Measurements from ENCODE around the gene ZIC1.
A peak's percentile ranks its signal among the peaks of the same experiment; 100 is the strongest.

ZIC1 gene

DNA sequence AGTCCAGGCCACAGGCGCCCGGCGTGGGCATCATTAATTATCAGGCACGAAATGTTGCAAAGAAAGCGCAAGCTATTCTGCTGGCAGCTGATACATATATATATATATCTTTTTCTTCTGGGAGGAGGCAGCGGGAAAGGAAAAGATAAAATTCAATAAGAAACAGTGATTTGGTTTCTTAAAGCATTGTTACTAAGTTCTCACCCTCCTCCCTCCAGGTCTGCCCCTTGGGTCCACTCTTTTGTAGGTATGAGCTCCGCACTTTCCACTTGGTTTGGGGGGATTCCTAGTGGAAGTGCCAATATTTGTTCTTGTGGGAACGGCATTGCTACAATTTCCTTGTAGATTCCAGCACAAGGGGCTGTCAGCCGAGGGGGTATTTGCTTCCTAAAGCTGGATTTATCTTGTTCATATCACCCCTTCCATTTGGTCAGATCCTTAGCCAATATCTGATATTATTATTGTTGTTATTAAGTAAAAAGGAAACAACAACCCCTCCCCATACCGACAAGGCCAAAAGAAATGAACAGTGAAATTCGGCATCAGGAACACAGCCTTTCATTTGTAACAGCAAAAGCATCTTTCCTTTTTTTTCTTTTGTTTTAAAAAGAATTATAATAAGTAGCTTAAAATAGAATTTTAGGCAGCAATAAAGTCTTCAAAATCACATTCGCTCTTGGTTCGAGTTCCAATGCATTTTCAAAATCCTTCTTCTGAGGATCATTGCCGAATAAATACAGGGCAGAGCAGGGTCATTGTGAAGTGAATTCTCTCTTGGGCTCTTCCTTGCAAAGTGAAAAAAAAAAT, 15.6 kb downstream of the ZIC1 start:
- DNase-seq, result no peak

DNA sequence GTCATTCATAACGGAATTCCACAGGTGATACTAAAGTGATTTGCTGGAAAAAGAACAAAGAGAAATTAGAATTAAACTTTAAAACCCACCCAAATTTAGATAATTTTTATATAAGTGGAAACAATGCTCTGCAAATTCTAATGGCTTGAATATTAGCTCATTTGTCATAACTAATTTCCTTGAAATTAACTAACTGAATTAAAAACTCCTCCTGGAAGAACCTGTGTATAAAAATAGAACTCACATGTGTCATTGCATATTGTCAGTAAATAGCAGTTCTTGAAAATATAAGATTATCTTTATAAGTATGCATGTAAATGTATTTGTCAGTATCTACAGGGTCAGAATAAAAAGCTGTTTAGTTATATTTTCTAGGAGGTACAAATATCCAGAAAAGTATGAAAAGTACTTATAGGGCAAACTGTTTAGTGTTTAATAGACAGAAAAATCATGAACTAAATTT, 16.3 kb downstream of the ZIC1 start:
- no peak for DNase-seq

DNA sequence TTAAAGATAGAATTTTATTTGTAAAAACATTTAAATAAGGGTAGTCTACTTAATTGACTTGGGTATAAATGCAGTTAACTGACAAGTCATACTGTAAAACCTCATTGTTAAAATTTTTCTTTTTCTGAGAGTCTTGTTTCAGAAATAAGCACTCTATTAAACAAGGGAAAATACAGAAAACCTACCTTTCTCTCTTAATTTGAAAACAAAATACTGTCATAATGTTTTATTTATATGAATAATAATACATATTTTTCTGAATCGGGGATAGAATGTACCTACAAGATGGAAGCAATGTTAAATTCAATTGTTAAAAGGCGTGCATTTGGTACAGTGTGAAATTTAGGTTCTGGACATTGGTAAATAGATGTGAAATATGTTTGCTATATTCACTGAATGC, 17.8 kb downstream of the ZIC1 start:
- DNase-seq, result no peak

DNA sequence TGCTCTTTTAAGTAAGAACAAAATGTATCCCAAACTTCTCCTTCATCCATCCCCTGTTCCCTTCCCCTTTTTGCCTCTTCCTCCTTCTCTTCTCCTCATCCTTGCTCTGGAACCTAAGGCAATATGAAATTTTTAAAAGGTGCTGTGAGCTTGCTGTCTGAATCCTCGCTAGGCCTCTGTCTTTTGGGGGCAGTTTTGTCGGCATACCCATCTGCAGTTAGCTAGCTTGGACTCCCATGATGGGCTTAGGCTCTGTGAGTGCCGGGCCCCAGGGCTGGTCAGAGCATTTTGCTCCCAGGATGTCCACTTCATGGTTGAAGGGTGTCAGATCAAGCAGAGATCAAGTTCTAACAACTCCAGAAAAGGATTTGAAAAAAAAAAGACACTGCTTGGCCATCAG, 18.6 kb downstream of the ZIC1 start:
- DNase-seq, result no peak

DNA sequence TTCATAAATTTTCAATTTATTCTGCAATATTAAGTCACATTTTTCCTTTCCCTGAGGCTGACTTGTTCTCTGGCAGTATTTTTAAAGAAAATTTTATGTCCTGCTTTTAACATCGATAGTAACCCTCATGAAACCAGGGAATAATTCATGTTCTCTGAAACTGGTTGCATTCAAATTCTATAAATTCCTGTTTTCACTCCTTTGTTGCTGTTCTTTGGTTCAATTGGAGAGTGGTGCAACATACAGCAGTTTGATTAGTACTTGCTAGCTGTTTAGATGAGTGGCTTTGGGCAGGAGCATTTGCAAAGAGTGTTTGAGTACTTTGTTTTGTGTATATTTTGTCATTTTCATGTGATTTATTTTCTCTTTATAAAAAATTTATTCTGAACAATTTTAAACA, 19.2 kb downstream of the ZIC1 start:
- DNase-seq, result no peak

DNA sequence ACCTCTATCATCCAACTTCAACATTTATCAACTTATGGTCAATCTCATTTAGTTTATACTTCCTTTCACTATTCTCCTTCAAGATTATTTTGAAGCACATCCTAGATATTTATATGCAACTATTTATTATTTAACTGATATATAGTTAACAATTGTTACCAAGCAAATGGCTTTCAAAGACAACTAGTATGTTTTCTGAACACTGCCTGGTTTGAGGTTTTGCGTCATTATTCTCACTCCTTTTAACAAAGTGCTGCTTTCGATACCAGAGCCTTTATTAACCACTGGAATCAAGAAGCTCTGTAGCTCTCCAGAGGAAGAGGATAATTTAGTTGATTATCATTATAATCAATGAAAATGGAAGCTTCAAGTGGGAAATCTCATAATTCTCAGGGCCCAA, 19.6 kb downstream of the ZIC1 start:
- DNase-seq, result no peak

DNA sequence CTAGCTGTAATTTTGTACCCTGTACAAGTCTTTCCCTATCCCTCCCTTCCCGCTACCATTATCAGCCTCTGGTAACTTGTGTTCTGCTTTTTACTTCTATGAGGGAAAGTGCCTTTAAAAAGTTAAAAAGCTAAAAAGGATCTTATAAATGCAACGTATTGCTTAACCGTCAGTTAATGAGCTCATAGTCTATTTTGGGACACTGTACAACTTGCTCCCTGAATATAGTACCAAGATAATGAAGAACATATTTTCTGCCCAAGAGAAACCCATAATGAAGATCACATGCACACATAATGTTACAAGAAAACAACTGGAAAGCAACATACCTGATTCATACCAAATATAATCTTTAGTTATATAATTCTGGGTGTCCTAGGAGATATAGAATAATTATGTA, 22.6 kb downstream of the ZIC1 start:
- DNase-seq, result peak; percentile 76

DNA sequence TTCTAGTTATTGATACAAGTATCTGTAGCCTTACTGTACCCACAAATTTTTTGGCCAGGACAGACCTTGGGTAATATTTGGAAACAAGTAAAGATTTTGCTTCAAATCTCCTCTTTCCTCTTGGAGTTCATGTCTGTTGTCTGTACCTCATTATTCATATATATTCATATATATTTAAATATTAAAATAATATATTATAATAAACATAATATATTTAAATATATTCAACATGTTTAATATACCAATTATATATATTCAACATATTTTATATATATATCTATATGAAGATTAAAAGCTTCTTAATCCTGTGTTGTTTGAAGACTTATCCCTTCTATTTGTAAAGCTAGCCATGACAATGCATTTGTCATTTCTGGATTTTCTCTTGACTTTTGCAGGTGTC, 38.1 kb downstream of the ZIC1 start:
- DNase-seq, result no peak

DNA sequence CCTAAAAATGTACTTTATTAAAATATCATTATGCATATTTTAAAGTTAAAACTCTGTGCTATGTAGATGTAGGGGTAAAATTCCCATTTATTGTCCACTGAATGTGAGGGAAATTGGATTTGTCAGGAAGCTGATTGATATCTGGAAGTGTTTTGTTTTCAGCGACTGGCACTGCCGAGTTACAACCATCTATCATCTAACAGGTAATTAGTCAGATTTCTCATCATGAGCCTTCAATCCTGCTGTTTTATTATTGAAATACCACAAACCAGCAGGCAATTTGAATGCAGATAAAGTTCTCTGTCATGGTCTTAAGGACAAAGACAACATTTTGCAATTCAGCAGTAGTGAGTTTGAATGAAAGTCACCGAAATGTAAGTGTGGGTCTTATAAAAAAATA, 40.5 kb downstream of the ZIC1 start:
- no peak for DNase-seq

DNA sequence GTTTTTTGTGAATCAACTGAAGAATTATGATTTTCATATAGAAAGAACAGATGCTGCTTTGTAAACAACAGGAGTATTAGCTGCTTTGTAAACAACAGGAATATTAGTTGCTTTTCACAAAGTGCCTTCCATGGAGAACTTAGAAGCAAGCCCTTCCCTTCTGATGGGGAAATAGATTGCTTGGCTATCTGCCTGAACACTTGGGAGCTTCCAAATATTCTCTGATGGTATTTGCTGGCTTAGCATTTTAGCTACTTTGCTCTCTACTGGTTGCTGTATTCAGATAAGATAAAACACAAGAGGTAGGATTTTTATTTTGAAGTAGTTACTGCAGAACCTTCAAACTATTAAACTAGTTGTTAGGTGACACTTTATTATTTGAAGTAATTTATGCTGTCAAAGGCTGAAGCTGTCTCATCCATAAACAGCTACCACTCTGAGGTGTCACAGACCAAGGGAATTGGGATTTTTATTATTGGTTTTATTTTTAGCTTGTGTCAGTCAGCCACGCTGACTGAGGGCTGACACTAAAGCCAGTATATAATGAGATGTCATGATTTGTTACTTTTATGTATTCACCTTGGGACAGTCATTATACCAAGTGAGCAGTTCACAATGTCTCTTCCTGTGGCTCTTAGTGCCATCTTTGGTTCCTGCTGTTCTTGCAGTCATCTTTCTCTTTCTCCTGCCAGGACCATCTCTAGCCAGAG, 50.0 kb downstream of the ZIC1 start:
- peak; percentile 6 for DNase-seq

DNA sequence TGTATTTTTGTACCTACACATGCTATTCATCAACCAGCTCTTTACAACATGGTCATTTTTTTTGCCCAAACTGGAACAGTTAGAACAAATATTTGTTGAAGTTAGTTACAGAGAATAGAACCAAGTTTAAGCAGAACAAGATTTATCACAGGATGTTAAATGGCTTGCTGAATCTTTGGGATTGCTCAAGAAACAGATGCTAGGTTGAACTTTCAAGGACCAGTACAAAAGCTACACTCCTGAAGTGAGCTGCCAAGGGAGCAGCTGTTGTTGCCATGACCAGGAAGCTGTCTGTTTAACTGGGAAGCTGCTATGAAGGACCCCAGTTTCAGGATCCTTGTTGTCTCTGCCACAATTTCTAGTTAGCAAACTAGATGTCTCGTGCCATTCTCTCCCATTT, 53.7 kb downstream of the ZIC1 start:
- peak; percentile 1 for DNase-seq

Data from fibroblast of skin of right quadriceps (primary cell).